Pulmonary artery endothelial cell (primary cell): ENCODE measurements around the gene SFTPB. TPM values are rescaled to one million over a fixed set of nuclear protein-coding genes. Genes with fewer than 3 reads are reported as not detected.

ENCODE experiments used
- DNase-seq: peaks from one replicate; pipeline ENCODE4 v3.0.0-alpha.2; 2011; ENCODE audit warnings: low read depth, low spot score
- total RNA-seq: library from RNA; depleted of rRNA; stranded (reverse); fragments of >200 nt; gene quantifications from 2 replicates; pipeline ENCODE4 v1.2.3, GENCODE V29; 2014

Gene SFTPB
- total RNA-seq, 1 donor from 2014 or later, result not detected

DNA sequence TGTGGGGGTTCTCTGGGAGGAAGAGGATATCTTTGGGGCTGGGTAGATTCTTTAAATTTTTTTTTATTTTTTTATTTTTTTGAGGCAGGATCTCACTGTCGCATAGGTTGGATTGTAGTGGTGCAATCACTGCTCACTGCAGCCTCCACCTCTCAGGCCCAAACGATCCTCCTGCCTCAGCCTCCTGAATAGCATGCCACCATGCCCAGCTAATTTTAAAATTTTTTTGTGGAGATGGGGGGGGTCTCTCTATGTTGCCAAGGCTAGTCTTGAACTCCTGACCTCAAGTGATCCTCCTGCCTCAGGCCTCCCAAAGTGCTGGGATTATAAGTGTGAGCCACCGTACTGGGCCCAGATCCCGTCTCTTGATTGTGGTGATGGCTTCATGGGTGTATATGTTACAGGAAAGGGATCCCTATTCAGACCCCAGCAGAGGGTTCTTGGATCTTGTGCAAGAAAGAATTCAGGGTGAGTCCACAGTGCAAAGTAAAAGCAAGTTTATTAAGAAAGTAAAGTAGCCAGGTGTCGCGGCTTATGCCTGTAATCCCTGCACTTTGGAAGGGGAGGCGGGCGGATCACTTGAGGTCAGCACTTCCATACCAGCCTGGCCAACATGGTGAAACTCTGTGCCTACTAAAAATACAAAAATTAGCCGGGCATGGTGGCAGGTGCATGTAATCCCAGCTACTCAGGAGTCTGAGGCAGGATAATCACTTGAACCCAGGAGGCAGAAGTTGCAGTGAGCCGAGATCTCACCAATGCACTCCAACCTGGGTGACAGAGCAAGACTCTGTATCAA lies 54.1 kb downstream of the SFTPB start:
- DNase-seq, result no peak

GRCh38 chr2:85611705-85612587 lies 56.1 kb downstream of the SFTPB start, which contains the start of gene C2orf68:
Gene C2orf68 (minus strand): TSS chr2:85612066. CDS start chr2:85611984, 82 bp downstream.
- DNase-seq, result no peak

- DNase-seq, result no peak
Observed at GRCh38 chr2:85611217-85611704, 56.7 kb downstream of the SFTPB start.

Other genes with a start within 250 kb of the SFTPB start
- gene SH2D6, start 249.5 kb downstream of the SFTPB start, total RNA-seq, result 0.13 TPM in 1 of 2 replicates, not detected in the other
- gene MAT2A, start 129.0 kb downstream of the SFTPB start, total RNA-seq, result 161 and 214 TPM in 2 replicates
- gene GGCX, start 106.7 kb downstream of the SFTPB start, total RNA-seq, result 39.1 and 68.9 TPM in 2 replicates
- gene VAMP8, start 90.6 kb downstream of the SFTPB start, total RNA-seq, result 14.6 and 19.2 TPM in 2 replicates
- gene VAMP5, start 83.8 kb downstream of the SFTPB start, total RNA-seq, result 60.0 and 101 TPM in 2 replicates
- gene RNF181, start 72.5 kb downstream of the SFTPB start, total RNA-seq, result 164 and 248 TPM in 2 replicates
- 8.5 and 8.8 TPM in 2 replicates for gene TMEM150A, start 65.5 kb downstream of the SFTPB start, total RNA-seq
- 20.6 and 21.2 TPM in 2 replicates for gene C2orf68, start 56.1 kb downstream of the SFTPB start, total RNA-seq
- 56.8 and 75.7 TPM in 2 replicates for gene USP39, start 52.0 kb downstream of the SFTPB start, total RNA-seq
- gene GNLY, start 26.2 kb upstream of the SFTPB start, total RNA-seq, result not detected in 2 replicates
- gene ATOH8, start 85.8 kb upstream of the SFTPB start, total RNA-seq, result 5.7 and 23.8 TPM in 2 replicates
- 11.2 and 11.6 TPM in 2 replicates for gene ST3GAL5, start 220.8 kb upstream of the SFTPB start, total RNA-seq